Ramos (cell line): ENCODE results near the gene ALCAM.
"Not testable (repeated sequence)": the region's sequence is repeated elsewhere in the genome, so short reads cannot be mapped to it uniquely, and the experiment has no call there.

Source experiments
- in situ Hi-C: fragments of 300-500 bp; cut with MboI; formaldehyde crosslinking; loops from one replicate; pipeline ENCODE4 v1.14.3; 2022; ENCODE audit warnings: low sequenced_read_pairs; ENCODE audit not compliant: unreplicated experiment

Gene ALCAM

GRCh38 chr3:105385819-105386508, 19.3 kb downstream of the ALCAM start:
- in situ Hi-C loops = no loop called here

- in situ Hi-C loops = no loop called here
Measured at GRCh38 chr3:105387122-105387751, 20.5 kb downstream of the ALCAM start.

- in situ Hi-C loops = no loop called here
Measured at GRCh38 chr3:105388176-105388575, 21.5 kb downstream of the ALCAM start.

GRCh38 chr3:105389759-105390158, 23.1 kb downstream of the ALCAM start:
- in situ Hi-C loops = not testable (repeated sequence)

GRCh38 chr3:105392598-105392997, 25.9 kb downstream of the ALCAM start:
- in situ Hi-C loops = not testable (repeated sequence)

- in situ Hi-C loops = no loop called here
Measured at GRCh38 chr3:105394177-105394576, 27.5 kb downstream of the ALCAM start.

GRCh38 chr3:105397974-105398373, 31.3 kb downstream of the ALCAM start:
- in situ Hi-C loops = no loop called here

GRCh38 chr3:105398437-105398836, 31.7 kb downstream of the ALCAM start:
- in situ Hi-C loops = no loop called here

GRCh38 chr3:105399062-105399461, 32.4 kb downstream of the ALCAM start:
- in situ Hi-C loops = no loop called here

GRCh38 chr3:105399611-105400010, 32.9 kb downstream of the ALCAM start:
- in situ Hi-C loops = no loop called here

GRCh38 chr3:105401254-105401653, 34.5 kb downstream of the ALCAM start:
- in situ Hi-C loops = no loop called here

- in situ Hi-C loops = no loop called here
Measured at GRCh38 chr3:105401691-105402149, 35.0 kb downstream of the ALCAM start.

GRCh38 chr3:105402287-105402801, 35.6 kb downstream of the ALCAM start:
- in situ Hi-C loops = no loop called here

- in situ Hi-C loops = not testable (repeated sequence)
Measured at GRCh38 chr3:105403034-105403433, 36.3 kb downstream of the ALCAM start.

- in situ Hi-C loops = no loop called here
Measured at GRCh38 chr3:105406268-105406667, 39.6 kb downstream of the ALCAM start.

- in situ Hi-C loops = no loop called here
Measured at GRCh38 chr3:105409364-105409763, 42.7 kb downstream of the ALCAM start.

GRCh38 chr3:105413343-105413887, 46.7 kb downstream of the ALCAM start:
- in situ Hi-C loops = no loop called here

GRCh38 chr3:105414841-105415240, 48.1 kb downstream of the ALCAM start:
- in situ Hi-C loops = no loop called here

GRCh38 chr3:105415951-105416350, 49.2 kb downstream of the ALCAM start:
- in situ Hi-C loops = no loop called here

- in situ Hi-C loops = no loop called here
Measured at GRCh38 chr3:105417525-105418289, 51.0 kb downstream of the ALCAM start.

- in situ Hi-C loops = no loop called here
Measured at GRCh38 chr3:105422645-105423044, 55.9 kb downstream of the ALCAM start.
